H1 (cell line): ENCODE data around the gene NFIX. TPM values are rescaled to one million over a fixed set of nuclear protein-coding genes. Genes with fewer than 3 reads are reported as not detected.

Experiments used
- BACH1 ChIP-seq: IDR thresholded peaks from 2 replicates; pipeline ENCODE4 v1.6.1; 2012; ENCODE audit warnings: low read length, improper control_type of control experiment
- CHD1 ChIP-seq: IDR thresholded peaks from 2 replicates; pipeline ENCODE4 v1.6.1; 2012; ENCODE audit warnings: low read depth, low read length, improper control_type of control experiment
- GTF2F1 ChIP-seq: IDR thresholded peaks from 2 replicates; pipeline ENCODE4 v1.6.1; 2012; ENCODE audit warnings: low read depth, low read length, improper control_type of control experiment, borderline replicate concordance
- JUN ChIP-seq: IDR thresholded peaks from 2 replicates; pipeline ENCODE4 v1.6.1; 2011; ENCODE audit warnings: low read depth, mild to moderate bottlenecking, improper control_type of control experiment, low read length
- KDM1A ChIP-seq: fragments of 200-600, 300-600 bp; sonication (generic); IDR thresholded peaks from 2 replicates; pipeline ENCODE4 v1.7.1; 2016; ENCODE audit warnings: mild to moderate bottlenecking, low read length, borderline replicate concordance
- KDM5A ChIP-seq: fragments of 200-600 bp; IDR thresholded peaks from 2 replicates; pipeline ENCODE4 v1.7.1; 2012; ENCODE audit warnings: mild to moderate bottlenecking, low read length, inconsistent platforms, mixed read lengths
- PHF8 ChIP-seq: fragments of 200-600 bp; sonication (generic); conservative IDR thresholded peaks from 2 replicates; pipeline ENCODE4 v1.7.1; 2012; ENCODE audit warnings: low read depth, mild to moderate bottlenecking, inconsistent platforms, low read length, moderate library complexity
- RFX5 ChIP-seq: IDR thresholded peaks from 2 replicates; pipeline ENCODE4 v1.6.1; 2011; ENCODE audit warnings: low read depth, low read length, improper control_type of control experiment, borderline replicate concordance
- SIN3A ChIP-seq, 2 experiments: IDR thresholded peaks in 1 of 2; conservative IDR thresholded peaks in 1 of 2; 2 replicates each; pipeline ENCODE4 v1.6.1; 2011 to 2012; ENCODE audit warnings: low read length in 2 of 2, improper control_type of control experiment in 1 of 2, low read depth in 1 of 2, mild to moderate bottlenecking in 1 of 2
- USF2 ChIP-seq: IDR thresholded peaks from 2 replicates; pipeline ENCODE4 v1.6.1; 2011; ENCODE audit warnings: low read length, improper control_type of control experiment
- polyA plus RNA-seq, 7 experiments: library from polyadenylated mRNA; depleted of rRNA in 3 of 7; stranded (reverse) in 5 of 7; unstranded in 2 of 7; fragments of >200 nt in 5 of 7; fragments of 200-250 nt in 2 of 7; gene quantifications; 1 replicate in 5 of 7; 2 replicates in 1 of 7; 4 replicates in 1 of 7; pipeline versions ENCODE4 v1.2.1 to v1.2.3, GENCODE V29; 2011 to 2013; ENCODE audit warnings: missing spikeins in 2 of 7, mixed read lengths in 2 of 7
- total RNA-seq: library from RNA; stranded (reverse); fragmentation: NEBNext Ultra II Directional; extraction: Animal tissue kit (Norgen Biotek cat#: 25700); gene quantifications from 2 replicates; pipeline ENCODE4 v1.2.1, GENCODE V29; 2021

The NFIX gene
- total and polyA plus RNA-seq, 2 of the 8 experiments (the other 6 are each of a cell fraction or from before 2014, with no cell fraction given), result 0.03 to 0.20 TPM

- TF ChIP-seq SIN3A (conservative IDR thresholded peaks at IDR 0.05 in 1 of 2, IDR thresholded peaks at IDR 0.05 in 1 of 2; ENCODE audit: low read depth in 1 of 2, low read length in 2 of 2), result no peak
- TF ChIP-seq KDM1A, result no peak
- no peak for TF ChIP-seq GTF2F1
- TF ChIP-seq JUN, result no peak
- no peak for TF ChIP-seq KDM5A
- TF ChIP-seq CHD1, result no peak
- TF ChIP-seq PHF8, result no peak
- no peak for TF ChIP-seq RFX5
- no peak for TF ChIP-seq BACH1
- TF ChIP-seq USF2, result no peak
- TF ChIP-seq, all 59 proteins: peak for 0
Observed at GRCh38 chr19:13039211-13039789, 44.0 kb downstream of the NFIX start (continued).
